Measurements from ENCODE around the gene OR56A3. TPM values are rescaled to one million over a fixed set of nuclear protein-coding genes. Genes with fewer than 3 reads are reported as not detected.

The OR56A3 gene
- total and polyA plus RNA-seq, 2 experiments from 2014 or later, result not detected

DNA sequence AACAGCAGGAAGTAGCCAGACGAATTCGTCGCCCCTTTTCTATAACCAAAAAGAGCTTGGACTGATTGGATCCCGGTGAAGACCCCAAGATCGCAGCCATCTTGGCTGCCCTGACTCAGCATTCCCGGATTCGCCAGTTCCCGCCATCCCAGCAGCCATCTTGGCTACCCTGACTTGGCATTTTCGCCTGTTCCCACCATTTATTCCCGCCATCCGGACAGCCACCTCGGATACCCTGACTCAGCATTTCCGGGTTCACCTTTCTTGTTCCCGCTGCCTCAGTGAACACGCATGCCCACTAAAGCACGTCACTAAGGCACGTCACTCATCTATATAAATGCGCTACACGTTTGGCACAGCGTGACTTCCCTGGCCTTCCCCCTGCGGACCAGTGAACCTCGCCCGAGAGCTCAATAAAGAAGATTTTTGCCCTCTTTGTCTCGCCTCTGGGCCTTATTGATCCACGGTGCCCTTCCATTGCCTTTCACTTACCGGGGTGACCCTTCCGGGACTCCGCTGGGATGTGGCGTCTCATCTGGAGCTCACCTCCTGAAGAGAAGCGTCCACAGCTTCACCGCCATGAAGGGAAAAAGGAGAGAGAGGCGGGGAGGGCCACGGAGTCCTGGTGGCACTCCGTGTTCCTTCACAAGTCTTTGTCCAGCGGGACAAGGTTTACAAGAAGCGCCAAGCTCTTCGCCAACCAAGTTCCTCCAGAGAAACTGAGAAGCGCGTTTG, 4.0 kb upstream of the OR56A3 start (continued):
- TF ChIP-seq ETS1 (IDR thresholded peaks at IDR 0.05) (no peak), ZNF331 (CRISPR knock-in tag; IDR thresholded peaks at IDR 0.05; ENCODE audit: low read depth) (no peak)

DNA sequence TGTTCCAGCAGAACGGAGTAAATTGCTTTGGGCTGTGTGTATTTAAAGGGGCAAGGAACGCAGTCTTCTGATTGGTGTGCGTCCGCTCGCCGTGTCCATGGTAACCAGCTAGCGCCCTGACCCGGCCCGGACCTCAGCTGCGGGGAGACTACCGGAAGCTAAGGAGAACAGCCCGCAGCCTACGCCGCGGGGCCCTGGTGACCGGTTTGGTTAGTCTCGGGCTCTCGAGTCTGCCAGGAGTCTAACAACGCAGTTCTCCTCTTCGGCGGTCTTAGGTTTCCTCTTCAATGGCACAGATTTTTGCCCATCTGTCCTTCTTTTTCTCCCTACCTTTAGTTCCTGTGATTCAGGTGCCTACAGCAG, 3.5 kb upstream of the OR56A3 start:
- Mint-ChIP-seq H3K27ac (no peak overlapping the region), H3K4me3 (no peak overlapping the region), H3K4me1 (no peaks in the 10 kb centered on the region; the same call in 2 of the 3 replicates), H3K36me3 (ENCODE audit: low read depth) (peaks cover 13% of the 10 kb centered on the region), H3K9me3 (peaks cover 32% of the 10 kb centered on the region), H3K27me3 (ENCODE audit: insufficient read depth, low read depth, poor library complexity) (peaks cover 1% of the 10 kb centered on the region)
- Histone ChIP-seq H3K27me3 (ENCODE audit: insufficient read depth) (no peaks in the 10 kb centered on the region), H3K9me2 (ENCODE audit: insufficient read depth) (no peaks in the 10 kb centered on the region), H3K4me1 (ENCODE audit: insufficient read depth) (no peaks in the 10 kb centered on the region), H3K79me2 (replicated peaks; ENCODE audit: insufficient read depth) (no peaks in the 10 kb centered on the region), H3F3A (replicated peaks; ENCODE audit: low read depth) (no peaks in the 10 kb centered on the region), H3K4me3 (no peak overlapping the region), H3K4me2 (no peak overlapping the region), H2AFZ (no peak overlapping the region), H3K36me3 (ENCODE audit: insufficient read depth) (no peaks in the 10 kb centered on the region), H3K27ac (ENCODE audit: low read depth) (no peak overlapping the region), H4K20me1 (replicated peaks; ENCODE audit: insufficient read depth) (no peaks in the 10 kb centered on the region)
- no peak for TF ChIP-seq POLR2AphosphoS5 (IDR thresholded peaks at IDR 0.05; ENCODE audit: low read depth)
- TF ChIP-seq, protein P1, sequence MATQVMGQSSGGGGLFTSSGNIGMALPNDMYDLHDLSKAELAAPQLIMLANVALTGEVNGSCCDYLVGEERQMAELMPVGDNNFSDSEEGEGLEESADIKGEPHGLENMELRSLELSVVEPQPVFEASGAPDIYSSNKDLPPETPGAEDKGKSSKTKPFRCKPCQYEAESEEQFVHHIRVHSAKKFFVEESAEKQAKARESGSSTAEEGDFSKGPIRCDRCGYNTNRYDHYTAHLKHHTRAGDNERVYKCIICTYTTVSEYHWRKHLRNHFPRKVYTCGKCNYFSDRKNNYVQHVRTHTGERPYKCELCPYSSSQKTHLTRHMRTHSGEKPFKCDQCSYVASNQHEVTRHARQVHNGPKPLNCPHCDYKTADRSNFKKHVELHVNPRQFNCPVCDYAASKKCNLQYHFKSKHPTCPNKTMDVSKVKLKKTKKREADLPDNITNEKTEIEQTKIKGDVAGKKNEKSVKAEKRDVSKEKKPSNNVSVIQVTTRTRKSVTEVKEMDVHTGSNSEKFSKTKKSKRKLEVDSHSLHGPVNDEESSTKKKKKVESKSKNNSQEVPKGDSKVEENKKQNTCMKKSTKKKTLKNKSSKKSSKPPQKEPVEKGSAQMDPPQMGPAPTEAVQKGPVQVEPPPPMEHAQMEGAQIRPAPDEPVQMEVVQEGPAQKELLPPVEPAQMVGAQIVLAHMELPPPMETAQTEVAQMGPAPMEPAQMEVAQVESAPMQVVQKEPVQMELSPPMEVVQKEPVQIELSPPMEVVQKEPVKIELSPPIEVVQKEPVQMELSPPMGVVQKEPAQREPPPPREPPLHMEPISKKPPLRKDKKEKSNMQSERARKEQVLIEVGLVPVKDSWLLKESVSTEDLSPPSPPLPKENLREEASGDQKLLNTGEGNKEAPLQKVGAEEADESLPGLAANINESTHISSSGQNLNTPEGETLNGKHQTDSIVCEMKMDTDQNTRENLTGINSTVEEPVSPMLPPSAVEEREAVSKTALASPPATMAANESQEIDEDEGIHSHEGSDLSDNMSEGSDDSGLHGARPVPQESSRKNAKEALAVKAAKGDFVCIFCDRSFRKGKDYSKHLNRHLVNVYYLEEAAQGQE (IDR thresholded peaks at IDR 0.05; ENCODE audit: unreplicated experiment), result no peak
- no peak for TF ChIP-seq JUNB (IDR thresholded peaks at IDR 0.05; ENCODE audit: unreplicated experiment)
- no peak for TF ChIP-seq ZNF331 (CRISPR knock-in tag; IDR thresholded peaks at IDR 0.05; ENCODE audit: low read depth)
- no peak for TF ChIP-seq ZNF114 (CRISPR knock-in tag; IDR thresholded peaks at IDR 0.05)
- no peak for TF ChIP-seq STAT1 (IDR thresholded peaks at IDR 0.05; ENCODE audit: unreplicated experiment)
- TF ChIP-seq CREB1 (CRISPR knock-in tag; IDR thresholded peaks at IDR 0.05; ENCODE audit: low read depth), result no peak
- ATAC-seq, result no peak
- peak; percentile 6 for DNase-seq (ENCODE audit: low spot score)

DNA sequence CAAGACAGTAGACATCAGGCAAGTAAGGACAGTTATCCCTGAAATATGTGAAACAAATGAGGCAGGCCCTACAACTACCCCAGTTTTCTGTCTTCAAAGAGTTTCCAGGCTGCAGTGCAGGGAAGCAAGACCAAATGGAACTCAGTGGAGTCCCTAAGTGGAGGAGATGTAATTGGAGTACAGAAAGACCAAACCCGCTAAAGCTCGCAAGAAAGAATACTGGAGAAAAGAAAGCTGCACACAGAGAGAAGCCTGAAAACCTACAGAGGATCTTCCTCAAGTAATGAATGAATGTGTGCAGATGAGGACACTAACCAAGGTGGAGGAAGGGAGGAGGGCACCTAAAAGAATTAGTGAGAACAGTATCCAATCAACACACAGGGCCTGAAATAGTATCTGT, 1.3 kb upstream of the OR56A3 start:
- H3K27me3 ChIP-seq (ENCODE audit: insufficient read depth), result no peaks in the 10 kb centered on the region
- no peaks in the 10 kb centered on the region for H3K4me1 ChIP-seq (ENCODE audit: insufficient read depth)
- no peaks in the 10 kb centered on the region for H3K9me2 ChIP-seq (ENCODE audit: insufficient read depth)
- H3K36me3 Mint-ChIP-seq (ENCODE audit: low read depth), result peaks cover 12% of the 10 kb centered on the region
- peaks cover 25% of the 10 kb centered on the region for H3K9me3 Mint-ChIP-seq
- DNase-seq (ENCODE audit: low spot score) (no peak), ATAC-seq (no peak)
- H3K27ac ChIP-seq (ENCODE audit: low read depth), result no peak overlapping the region
- no peak overlapping the region for H3K27ac Mint-ChIP-seq
- H3K36me3 ChIP-seq (ENCODE audit: insufficient read depth), result no peaks in the 10 kb centered on the region
- H3K4me1 Mint-ChIP-seq, result no peaks in the 10 kb centered on the region; the same call in 2 of the 3 replicates
- no peaks in the 10 kb centered on the region for H4K20me1 ChIP-seq (replicated peaks; ENCODE audit: insufficient read depth)
- no peaks in the 10 kb centered on the region for H3K79me2 ChIP-seq (replicated peaks; ENCODE audit: insufficient read depth)
- no peak overlapping the region for H3K4me3 Mint-ChIP-seq
- H3K4me2 ChIP-seq, result no peak overlapping the region
- H3K4me3 ChIP-seq, result no peak overlapping the region
- no peaks in the 10 kb centered on the region for H3F3A ChIP-seq (replicated peaks; ENCODE audit: low read depth)
- no peak overlapping the region for H2AFZ ChIP-seq
- no peaks in the 10 kb centered on the region for H3K27me3 Mint-ChIP-seq (ENCODE audit: insufficient read depth, low read depth, poor library complexity)
- TF ChIP-seq JUNB (IDR thresholded peaks at IDR 0.05; ENCODE audit: unreplicated experiment), result no peak
- TF ChIP-seq, protein P2, sequence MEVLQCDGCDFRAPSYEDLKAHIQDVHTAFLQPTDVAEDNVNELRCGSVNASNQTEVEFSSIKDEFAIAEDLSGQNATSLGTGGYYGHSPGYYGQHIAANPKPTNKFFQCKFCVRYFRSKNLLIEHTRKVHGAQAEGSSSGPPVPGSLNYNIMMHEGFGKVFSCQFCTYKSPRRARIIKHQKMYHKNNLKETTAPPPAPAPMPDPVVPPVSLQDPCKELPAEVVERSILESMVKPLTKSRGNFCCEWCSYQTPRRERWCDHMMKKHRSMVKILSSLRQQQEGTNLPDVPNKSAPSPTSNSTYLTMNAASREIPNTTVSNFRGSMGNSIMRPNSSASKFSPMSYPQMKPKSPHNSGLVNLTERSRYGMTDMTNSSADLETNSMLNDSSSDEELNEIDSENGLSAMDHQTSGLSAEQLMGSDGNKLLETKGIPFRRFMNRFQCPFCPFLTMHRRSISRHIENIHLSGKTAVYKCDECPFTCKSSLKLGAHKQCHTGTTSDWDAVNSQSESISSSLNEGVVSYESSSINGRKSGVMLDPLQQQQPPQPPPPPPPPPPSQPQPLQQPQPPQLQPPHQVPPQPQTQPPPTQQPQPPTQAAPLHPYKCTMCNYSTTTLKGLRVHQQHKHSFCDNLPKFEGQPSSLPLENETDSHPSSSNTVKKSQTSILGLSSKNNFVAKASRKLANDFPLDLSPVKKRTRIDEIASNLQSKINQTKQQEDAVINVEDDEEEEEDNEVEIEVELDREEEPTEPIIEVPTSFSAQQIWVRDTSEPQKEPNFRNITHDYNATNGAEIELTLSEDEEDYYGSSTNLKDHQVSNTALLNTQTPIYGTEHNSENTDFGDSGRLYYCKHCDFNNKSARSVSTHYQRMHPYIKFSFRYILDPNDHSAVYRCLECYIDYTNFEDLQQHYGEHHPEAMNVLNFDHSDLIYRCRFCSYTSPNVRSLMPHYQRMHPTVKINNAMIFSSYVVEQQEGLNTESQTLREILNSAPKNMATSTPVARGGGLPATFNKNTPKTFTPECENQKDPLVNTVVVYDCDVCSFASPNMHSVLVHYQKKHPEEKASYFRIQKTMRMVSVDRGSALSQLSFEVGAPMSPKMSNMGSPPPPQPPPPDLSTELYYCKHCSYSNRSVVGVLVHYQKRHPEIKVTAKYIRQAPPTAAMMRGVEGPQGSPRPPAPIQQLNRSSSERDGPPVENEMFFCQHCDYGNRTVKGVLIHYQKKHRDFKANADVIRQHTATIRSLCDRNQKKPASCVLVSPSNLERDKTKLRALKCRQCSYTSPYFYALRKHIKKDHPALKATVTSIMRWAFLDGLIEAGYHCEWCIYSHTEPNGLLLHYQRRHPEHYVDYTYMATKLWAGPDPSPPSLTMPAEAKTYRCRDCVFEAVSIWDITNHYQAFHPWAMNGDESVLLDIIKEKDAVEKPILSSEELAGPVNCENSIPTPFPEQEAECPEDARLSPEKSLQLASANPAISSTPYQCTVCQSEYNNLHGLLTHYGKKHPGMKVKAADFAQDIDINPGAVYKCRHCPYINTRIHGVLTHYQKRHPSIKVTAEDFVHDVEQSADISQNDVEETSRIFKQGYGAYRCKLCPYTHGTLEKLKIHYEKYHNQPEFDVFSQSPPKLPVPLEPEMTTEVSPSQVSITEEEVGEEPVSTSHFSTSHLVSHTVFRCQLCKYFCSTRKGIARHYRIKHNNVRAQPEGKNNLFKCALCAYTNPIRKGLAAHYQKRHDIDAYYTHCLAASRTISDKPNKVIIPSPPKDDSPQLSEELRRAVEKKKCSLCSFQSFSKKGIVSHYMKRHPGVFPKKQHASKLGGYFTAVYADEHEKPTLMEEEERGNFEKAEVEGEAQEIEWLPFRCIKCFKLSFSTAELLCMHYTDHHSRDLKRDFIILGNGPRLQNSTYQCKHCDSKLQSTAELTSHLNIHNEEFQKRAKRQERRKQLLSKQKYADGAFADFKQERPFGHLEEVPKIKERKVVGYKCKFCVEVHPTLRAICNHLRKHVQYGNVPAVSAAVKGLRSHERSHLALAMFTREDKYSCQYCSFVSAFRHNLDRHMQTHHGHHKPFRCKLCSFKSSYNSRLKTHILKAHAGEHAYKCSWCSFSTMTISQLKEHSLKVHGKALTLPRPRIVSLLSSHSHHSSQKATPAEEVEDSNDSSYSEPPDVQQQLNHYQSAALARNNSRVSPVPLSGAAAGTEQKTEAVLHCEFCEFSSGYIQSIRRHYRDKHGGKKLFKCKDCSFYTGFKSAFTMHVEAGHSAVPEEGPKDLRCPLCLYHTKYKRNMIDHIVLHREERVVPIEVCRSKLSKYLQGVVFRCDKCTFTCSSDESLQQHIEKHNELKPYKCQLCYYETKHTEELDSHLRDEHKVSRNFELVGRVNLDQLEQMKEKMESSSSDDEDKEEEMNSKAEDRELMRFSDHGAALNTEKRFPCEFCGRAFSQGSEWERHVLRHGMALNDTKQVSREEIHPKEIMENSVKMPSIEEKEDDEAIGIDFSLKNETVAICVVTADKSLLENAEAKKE (CRISPR knock-in tag; IDR thresholded peaks at IDR 0.05), result no peak

Measured in GM23338 (cell line).